Thoracic aorta (tissue), 2 donors: ENCODE data around the gene IGFLR1. TPM values are rescaled to one million over a fixed set of nuclear protein-coding genes. Genes with fewer than 3 reads are reported as not detected.

Experiments used
- ATAC-seq: fragments of 150-250 bp; one replicate; pipeline ENCODE4 v1.8.0; 2017; ENCODE audit warnings: low read depth; ENCODE audit not compliant: insufficient number of reproducible peaks, low FRiP score
- DNase-seq: peaks from one replicate; pipeline ENCODE4 v3.0.0-alpha.2; 2020; ENCODE audit warnings: low spot score
- H3K27ac ChIP-seq, 2 donors: fragments of 200-600 bp; sonication (generic); 1 replicate in 1 of 2; 2 replicates in 1 of 2; pipeline ENCODE4 v1.5.1; 2016; ENCODE audit warnings: mild to moderate bottlenecking in 2 of 2, moderate library complexity in 2 of 2
- H3K27me3 ChIP-seq: fragments of 200-600 bp; sonication (generic); replicated peaks from 2 replicates; pipeline ENCODE4 v1.6.0; 2016; ENCODE audit warnings: mild to moderate bottlenecking; ENCODE audit not compliant: insufficient read depth
- H3K36me3 ChIP-seq: fragments of 200-600 bp; sonication (generic); one replicate; pipeline ENCODE4 v1.5.1; 2016
- H3K4me1 ChIP-seq, 2 donors: fragments of 200-600 bp; sonication (generic); 1 replicate in 1 of 2; 2 replicates in 1 of 2; pipeline versions ENCODE4 v1.5.1 to v1.6.0; 2016; ENCODE audit warnings: low read depth in 2 of 2, mild to moderate bottlenecking in 1 of 2; ENCODE audit not compliant: control insufficient read depth in 1 of 2
- H3K4me3 ChIP-seq: fragments of 200-600 bp; sonication (generic); 2 replicates; pipeline ENCODE4 v1.5.1; 2016; ENCODE audit warnings: mild to moderate bottlenecking
- H3K9me3 ChIP-seq: fragments of 200-600 bp; sonication (generic); 2 replicates; pipeline ENCODE4 v1.5.1; 2016
- CTCF ChIP-seq: fragments of 200-600 bp; sonication (generic); IDR thresholded peaks from one replicate; pipeline ENCODE4 v1.5.1; 2019; ENCODE audit warnings: antibody characterized with exemption
- total RNA-seq, 2 donors: library from RNA; depleted of rRNA; stranded (reverse); fragments of >200 nt; gene quantifications; one replicate each; pipeline versions ENCODE4 v1.1.0 to v1.2.3, GENCODE V29; 2016

The IGFLR1 gene
- total RNA-seq = 10 to 100 TPM in 1 of 2 donors, 1 to 10 TPM in 1; 6.9 to 13.1 TPM

GRCh38 chr19:35742121-35742724, at the start of gene IGFLR1:
Gene IGFLR1 (minus strand): TSS chr19:35742452. CDS start chr19:35741180, 1,272 bp downstream.
- H3K27me3 ChIP-seq = no peaks in the 10 kb centered on the region
- H3K27ac ChIP-seq = peak within 1 kb of the TSS; percentile 43 to 87
- no peak for ATAC-seq
- no peak for DNase-seq
- H3K4me3 ChIP-seq = peak within 1 kb of the TSS; percentile 84
- H3K36me3 ChIP-seq = peaks cover 20% of the 10 kb centered on the region
- H3K9me3 ChIP-seq = no peaks in the 10 kb centered on the region
- H3K4me1 ChIP-seq = peaks cover 16 to 36% of the 10 kb centered on the region in 2 donors
- no peak for TF ChIP-seq CTCF

- ATAC-seq (no peak), DNase-seq (no peak)
- Histone ChIP-seq H3K9me3 (no peaks in the 10 kb centered on the region), H3K4me3 (no peak overlapping the region), H3K36me3 (no peaks in the 10 kb centered on the region), H3K27me3 (peaks cover 2% of the 10 kb centered on the region), H3K4me1 (no peaks in the 10 kb centered on the region), H3K27ac (no peak overlapping the region)
- no peak for TF ChIP-seq CTCF
These were observed 49.6 kb upstream of the IGFLR1 start for GRCh38 chr19:35791814-35792279.

- no peak for DNase-seq
- no peak for TF ChIP-seq CTCF
- H3K36me3 ChIP-seq = no peaks in the 10 kb centered on the region
These were observed 48.9 kb upstream of the IGFLR1 start for GRCh38 chr19:35790981-35791813.

GRCh38 chr19:35789978-35790944, 48.0 kb upstream of the IGFLR1 start:
- Histone ChIP-seq H3K4me3 (no peak overlapping the region), H3K36me3 (peaks cover under 1% of the 10 kb centered on the region), H3K4me1 (no peaks in the 10 kb centered on the region), H3K9me3 (no peaks in the 10 kb centered on the region), H3K27ac (no peak overlapping the region), H3K27me3 (no peaks in the 10 kb centered on the region)
- no peak for TF ChIP-seq CTCF
- DNase-seq (no peak), ATAC-seq (no peak)

More at GRCh38 chr19:35790981-35791813, 48.9 kb upstream of the IGFLR1 start:
- H3K27me3 ChIP-seq = no peaks in the 10 kb centered on the region
- no peaks in the 10 kb centered on the region for H3K4me1 ChIP-seq
- H3K27ac ChIP-seq = no peak overlapping the region
- no peaks in the 10 kb centered on the region for H3K9me3 ChIP-seq
- no peak overlapping the region for H3K4me3 ChIP-seq
- ATAC-seq = no peak
